ENCODE measurements around the gene ATAD1.

DNA sequence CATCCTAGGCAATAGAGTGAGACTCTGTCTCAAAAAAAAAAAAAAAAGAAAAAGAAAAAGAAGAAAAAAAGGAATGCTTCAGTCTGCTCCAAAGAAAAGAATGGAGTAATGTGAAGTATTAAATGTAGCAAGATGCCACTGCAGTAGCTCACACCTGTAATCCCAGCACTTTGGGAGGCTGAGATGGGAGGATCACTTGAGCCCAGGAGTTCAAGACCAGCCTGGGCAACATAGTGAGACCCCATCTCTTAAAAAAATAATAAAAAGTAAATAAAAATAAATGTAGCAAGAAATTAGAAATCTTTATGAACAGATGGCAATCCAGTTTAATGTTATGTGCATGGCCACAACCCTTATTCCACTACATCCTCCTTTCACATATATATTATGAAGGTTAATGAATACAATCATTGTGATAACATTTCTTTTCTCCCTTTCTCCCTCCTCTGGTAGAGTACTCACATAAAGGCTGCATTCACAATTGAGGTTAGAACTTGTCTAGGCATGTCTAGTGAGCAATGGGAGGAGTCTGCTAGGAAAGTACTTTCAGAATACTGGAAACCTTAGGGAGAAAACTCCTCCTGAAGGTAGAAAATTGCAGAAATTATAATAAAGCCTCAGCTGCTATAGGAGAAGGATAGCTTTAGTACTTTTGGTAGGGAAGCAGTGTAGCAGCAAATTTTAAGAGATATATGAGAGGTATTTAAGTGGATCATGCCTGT lies 24.9 kb upstream of the ATAD1 start:
- TF ChIP-seq, protein P1, sequence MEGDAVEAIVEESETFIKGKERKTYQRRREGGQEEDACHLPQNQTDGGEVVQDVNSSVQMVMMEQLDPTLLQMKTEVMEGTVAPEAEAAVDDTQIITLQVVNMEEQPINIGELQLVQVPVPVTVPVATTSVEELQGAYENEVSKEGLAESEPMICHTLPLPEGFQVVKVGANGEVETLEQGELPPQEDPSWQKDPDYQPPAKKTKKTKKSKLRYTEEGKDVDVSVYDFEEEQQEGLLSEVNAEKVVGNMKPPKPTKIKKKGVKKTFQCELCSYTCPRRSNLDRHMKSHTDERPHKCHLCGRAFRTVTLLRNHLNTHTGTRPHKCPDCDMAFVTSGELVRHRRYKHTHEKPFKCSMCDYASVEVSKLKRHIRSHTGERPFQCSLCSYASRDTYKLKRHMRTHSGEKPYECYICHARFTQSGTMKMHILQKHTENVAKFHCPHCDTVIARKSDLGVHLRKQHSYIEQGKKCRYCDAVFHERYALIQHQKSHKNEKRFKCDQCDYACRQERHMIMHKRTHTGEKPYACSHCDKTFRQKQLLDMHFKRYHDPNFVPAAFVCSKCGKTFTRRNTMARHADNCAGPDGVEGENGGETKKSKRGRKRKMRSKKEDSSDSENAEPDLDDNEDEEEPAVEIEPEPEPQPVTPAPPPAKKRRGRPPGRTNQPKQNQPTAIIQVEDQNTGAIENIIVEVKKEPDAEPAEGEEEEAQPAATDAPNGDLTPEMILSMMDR (IDR thresholded peaks at IDR 0.05; ENCODE audit: insufficient read depth, low read depth, low read length): no peak
- no peak for TF ChIP-seq EZH2 (IDR thresholded peaks at IDR 0.05; ENCODE audit: insufficient read depth, low read length)

Measured in astrocyte (in vitro differentiated cells and primary cell).